ENCODE results near the gene ATP2A1.
"Not testable (repeated sequence)": the region's sequence is repeated elsewhere in the genome, so short reads cannot be mapped to it uniquely, and the experiment has no call there.

The ATP2A1 gene

DNA sequence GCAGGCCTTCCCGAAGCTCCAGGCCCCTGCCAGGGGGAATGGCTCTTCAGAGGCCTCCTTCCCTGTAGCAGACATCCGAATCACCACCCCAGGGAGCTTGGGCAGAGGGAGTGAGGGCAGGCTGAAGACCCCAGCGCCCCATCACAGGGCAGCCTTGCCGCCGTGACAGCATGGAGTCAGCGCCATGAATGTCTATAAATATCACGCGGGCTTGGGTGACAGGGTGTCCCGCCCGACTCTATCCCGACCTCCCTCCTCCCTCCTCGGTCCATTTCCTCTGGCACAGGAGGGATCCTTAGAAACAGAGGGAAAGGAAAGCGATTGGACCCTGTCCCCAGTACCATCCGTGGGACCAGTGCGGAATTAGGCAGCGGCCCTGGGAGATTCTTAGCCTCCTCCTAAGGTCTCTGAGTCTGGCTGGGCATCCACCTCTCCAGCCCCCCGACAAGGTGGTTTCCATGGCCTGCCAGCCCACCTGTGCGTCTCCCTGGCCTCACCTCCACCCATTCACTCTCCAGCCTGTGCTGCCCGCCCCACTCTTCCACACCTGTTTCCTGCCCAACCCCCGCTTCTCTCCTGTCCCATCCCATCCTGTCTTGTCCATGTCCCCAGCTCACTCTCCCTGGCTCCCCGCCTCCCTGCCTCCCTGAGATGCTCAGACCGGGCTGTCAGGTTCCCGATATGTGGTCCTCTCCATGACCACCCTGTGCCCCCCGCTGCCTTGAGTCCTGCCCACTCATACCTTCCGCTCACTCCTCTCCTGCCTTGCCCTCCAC is 5.1 kb downstream of the ATP2A1 start:
- DNase-seq: no peak

GRCh38 chr16:28884045-28884444 is 5.8 kb downstream of the ATP2A1 start:
- no peak for DNase-seq

DNA sequence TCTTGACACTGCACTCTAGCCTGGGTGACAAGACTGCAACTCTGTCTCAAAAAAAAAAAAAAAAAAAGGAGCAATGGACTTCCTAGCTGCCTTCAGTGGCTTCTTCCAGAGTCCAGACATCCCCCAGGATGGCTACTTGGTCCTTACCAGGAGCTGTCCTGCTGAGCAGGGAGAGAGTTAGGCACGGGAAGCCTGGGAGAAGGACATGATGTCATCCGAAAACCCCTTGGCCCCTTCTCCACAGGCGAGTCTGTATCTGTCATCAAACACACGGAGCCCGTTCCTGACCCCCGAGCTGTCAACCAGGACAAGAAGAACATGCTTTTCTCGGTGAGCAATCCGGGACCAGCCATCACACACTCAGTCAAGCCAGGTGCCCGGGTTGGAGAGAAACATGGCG is 8.7 kb downstream of the ATP2A1 start:
- no peak for DNase-seq

GRCh38 chr16:28890355-28890754 is 12.1 kb downstream of the ATP2A1 start:
- DNase-seq: not testable (repeated sequence)

DNA sequence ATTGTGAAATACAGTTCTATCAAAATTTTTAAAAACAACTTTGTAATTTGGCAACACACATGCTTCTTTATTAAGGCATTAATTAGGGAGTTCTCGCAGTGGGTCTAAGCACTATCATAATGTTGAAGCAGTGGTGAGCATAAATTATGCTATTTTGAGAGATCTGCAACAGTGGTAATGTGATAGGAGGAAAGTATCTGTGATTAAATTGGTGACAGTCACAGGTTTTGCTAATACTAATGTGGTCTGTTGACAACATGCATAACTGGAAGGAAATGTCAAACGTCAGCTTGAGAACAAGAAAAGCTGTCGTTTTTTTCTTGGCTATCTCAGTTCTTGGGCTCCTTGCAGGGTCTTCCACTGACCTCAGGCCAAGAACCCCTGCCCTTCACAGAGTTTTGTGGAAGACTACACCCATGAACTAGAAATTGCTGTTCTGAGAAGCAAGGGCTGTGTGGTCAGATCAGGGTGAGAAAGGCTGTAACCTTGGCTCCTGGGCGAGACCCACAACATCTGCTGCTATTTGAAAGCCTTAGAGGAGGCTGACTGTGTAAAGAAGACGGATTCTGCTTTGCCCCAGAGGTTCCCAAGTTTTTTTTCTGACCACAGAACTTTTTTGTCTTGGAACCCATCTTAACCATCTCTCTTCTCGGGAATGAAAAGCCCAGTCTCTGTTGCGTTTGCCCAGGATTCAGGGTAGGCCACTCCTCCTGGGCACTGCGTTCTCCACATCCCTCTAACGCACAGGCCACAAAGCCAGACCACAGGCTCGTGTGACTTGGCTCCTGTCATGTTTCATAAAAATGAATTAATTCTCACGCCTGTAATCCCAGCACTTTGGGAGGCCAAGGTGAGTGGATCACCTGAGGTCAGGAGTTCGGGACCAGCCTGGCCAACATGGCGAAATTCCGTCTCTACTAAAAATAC is 13.9 kb downstream of the ATP2A1 start:
- no peak for DNase-seq

GRCh38 chr16:28893291-28893690 is 15.0 kb downstream of the ATP2A1 start:
- DNase-seq: no peak

DNA sequence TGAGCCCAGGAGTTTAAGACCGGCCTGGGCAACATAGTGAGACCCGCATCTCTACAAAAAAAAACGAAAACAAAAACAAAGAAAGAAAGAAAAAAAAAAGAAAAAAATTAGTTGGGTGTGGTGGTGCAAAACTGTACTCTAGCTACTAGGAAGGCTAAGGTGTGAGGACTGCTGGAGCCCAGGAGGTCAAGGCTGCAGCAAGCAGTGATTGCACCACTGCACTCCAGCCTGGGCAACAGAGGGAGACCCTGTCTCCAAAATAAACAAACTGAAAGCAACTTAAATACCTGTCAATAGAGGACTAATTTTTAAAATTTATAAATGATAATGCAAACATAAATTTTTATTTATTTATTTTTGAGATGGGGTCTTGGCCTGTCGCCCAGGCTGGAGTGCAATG is 17.3 kb downstream of the ATP2A1 start:
- DNase-seq: no peak

DNA sequence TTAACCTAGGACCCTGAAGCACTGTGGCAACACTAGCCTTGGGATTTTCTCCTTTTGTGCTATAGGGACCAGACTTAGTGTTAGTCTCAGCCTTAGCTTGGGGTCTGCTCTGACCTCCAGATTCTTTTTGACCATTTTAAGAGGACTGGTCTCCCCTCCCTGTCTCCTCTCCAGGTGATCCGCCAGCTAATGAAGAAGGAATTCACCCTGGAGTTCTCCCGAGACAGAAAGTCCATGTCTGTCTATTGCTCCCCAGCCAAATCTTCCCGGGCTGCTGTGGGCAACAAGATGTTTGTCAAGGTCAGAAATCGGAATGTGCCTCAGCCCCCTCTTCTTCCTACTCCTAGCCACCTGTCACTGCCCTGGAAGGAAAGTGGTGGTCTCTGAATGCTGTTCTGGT is 19.5 kb downstream of the ATP2A1 start:
- DNase-seq: no peak

DNA sequence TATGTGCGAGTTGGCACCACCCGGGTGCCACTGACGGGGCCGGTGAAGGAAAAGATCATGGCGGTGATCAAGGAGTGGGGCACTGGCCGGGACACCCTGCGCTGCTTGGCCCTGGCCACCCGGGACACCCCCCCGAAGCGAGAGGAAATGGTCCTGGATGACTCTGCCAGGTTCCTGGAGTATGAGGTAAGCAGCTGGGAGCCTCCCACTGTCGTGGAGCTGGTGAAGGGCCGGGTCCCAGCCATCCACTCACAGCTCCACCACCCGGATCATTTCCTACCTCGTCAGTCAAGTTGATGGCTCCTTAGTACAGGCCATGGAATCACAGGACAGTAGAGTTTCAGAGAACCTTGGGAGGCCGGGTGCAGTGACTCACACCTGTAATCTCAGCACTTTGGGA is 20.0 kb downstream of the ATP2A1 start:
- no peak for DNase-seq

- DNase-seq: no peak
Measured at GRCh38 chr16:28898942-28899341, 20.7 kb downstream of the ATP2A1 start.

- DNase-seq: no peak
Measured at GRCh38 chr16:28899882-28900590, 21.7 kb downstream of the ATP2A1 start.

DNA sequence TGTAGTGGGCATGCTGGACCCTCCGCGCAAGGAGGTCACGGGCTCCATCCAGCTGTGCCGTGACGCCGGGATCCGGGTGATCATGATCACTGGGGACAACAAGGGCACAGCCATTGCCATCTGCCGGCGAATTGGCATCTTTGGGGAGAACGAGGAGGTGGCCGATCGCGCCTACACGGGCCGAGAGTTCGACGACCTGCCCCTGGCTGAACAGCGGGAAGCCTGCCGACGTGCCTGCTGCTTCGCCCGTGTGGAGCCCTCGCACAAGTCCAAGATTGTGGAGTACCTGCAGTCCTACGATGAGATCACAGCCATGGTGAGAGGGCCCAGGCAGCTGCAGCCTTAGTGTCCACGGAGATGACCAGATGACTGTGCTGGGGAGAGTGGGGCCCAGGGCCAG is 22.3 kb downstream of the ATP2A1 start:
- DNase-seq: no peak

DNA sequence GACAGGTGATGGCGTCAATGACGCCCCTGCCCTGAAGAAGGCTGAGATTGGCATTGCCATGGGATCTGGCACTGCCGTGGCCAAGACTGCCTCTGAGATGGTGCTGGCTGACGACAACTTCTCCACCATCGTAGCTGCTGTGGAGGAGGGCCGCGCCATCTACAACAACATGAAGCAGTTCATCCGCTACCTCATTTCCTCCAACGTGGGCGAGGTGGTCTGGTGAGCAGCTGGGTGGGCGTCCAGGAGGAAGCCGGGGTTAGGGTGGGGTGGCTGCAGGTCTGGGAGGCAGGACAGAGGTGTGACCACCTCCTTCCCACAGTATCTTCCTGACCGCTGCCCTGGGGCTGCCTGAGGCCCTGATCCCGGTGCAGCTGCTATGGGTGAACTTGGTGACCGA is 23.6 kb downstream of the ATP2A1 start:
- no peak for DNase-seq

- no peak for DNase-seq
Measured at GRCh38 chr16:28902909-28903308, 24.6 kb downstream of the ATP2A1 start.

- DNase-seq: no peak
Measured at GRCh38 chr16:28903344-28904042, 25.2 kb downstream of the ATP2A1 start.

DNA sequence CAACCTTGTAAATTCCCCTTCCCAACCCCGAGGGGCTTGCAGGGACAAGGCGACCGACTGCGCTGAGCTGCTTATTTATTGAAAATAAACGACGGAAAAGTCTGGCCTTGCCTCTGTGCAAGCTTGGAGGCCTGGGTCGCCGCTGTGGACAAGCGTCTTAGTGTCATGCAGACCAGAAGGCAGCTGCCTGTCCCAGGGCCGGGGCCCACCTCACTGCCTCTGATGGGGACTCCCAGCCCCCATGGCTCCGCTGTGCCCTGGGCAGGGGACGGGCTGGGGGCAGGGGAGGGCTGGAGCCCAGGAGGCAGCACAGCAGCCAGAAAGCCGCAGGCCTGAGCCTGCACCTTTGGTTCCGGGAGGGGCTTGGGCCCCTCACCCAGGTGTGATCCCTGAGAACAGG is 26.1 kb downstream of the ATP2A1 start:
- no peak for DNase-seq

DNA sequence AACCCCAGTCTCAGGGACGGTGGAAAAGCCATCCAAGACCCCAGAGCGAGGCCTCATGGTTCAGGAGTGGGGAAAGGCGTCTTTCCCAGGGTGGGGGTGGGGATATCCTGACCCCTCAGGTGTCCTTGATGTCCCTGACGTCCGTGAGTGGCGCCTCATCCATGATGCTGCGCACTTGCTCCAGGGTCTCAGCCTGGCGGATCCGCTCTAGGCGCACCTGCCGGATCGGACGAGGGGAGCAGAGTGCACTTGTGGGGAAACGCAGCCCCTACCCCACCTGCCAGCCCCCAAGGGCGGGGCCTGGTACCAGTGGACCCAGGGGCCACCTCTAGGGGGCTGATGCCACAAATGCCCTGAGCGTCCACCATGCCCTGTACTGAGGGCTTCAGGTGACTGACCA is 26.5 kb downstream of the ATP2A1 start:
- no peak for DNase-seq

- no peak for DNase-seq
Measured at GRCh38 chr16:28905229-28905754, 27.0 kb downstream of the ATP2A1 start.

DNA sequence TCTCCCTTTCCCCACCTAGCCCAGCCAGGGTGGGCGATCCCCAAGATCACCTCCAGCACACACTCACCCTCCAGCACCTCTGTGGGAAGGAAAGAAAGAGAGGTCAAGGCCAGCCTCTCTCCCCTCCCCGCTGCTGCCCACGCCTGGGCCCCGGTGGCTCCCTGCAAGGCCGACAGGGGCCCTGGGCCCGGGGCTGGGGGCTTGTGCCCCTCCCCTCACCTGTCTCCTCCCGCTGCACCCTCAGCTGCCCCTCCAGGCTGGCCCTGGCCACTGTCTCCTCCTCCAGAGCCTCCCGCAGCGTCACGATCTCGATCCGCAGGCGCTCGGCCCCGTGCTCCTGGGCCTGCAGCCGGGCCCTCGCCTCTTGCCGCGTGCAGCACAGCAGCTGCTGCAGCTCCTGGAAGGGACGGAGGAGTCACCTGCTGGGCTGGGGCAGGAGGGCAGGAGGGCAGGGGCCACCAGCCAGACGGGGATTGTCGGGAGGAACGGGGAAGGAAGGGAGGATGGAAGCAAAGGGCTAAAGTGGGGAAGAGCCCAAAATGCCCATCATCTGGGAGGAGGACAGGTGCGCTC is 27.6 kb downstream of the ATP2A1 start:
- no peak for DNase-seq

- no peak for DNase-seq
Measured at GRCh38 chr16:28910086-28911031, 32.1 kb downstream of the ATP2A1 start.

DNA sequence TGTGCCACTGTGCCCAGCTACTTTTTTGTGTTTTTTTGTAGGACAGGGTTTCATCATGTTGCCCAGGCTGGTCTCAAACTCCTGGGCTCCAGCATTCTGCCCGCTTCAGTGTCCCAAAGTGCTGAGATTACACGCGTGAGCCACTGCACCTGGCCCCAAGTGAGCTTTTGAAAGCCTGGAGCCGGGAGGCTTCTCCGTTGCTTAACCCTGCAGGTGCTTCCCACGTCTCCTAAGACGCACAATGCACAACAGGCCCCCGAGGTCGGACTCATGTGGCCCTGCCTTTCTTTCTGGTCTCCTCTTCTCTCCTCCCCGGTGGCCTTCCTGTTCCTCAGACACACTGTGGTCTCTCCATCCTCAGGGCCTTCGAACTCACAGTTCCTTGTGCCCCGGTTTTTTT is 34.3 kb downstream of the ATP2A1 start:
- DNase-seq: no peak
